Dendritic cell treated with granulocyte-macrophage colony-stimulating factor and Interleukin-4, amounts not matched to agents 40 ng/mL and 50 ng/mL, for 4 days (primary cell): ENCODE data around the gene MSL1.

Experiments
- H3K27ac Mint-ChIP-seq: one replicate; pipeline ENCODE4 v1.8.0; 2022; ENCODE audit warnings: mild to moderate bottlenecking, mixed read lengths
- H3K27me3 Mint-ChIP-seq: one replicate; pipeline ENCODE4 v1.8.0; 2022; ENCODE audit warnings: mild to moderate bottlenecking, mixed read lengths
- H3K36me3 Mint-ChIP-seq: one replicate; pipeline ENCODE4 v1.8.0; 2022; ENCODE audit warnings: low read depth, mixed read lengths
- H3K4me1 Mint-ChIP-seq: one replicate; pipeline ENCODE4 v1.8.0; 2022; ENCODE audit warnings: low read depth, mixed read lengths
- H3K4me3 Mint-ChIP-seq: one replicate; pipeline ENCODE4 v1.8.0; 2022; ENCODE audit warnings: mild to moderate bottlenecking, moderate library complexity, mixed read lengths
- H3K9me3 Mint-ChIP-seq: one replicate; pipeline ENCODE4 v1.8.0; 2022; ENCODE audit warnings: mixed read lengths
- intact Hi-C: fragments of 100-400 bp; cut with micrococcal nuclease; formaldehyde crosslinking; loops from one replicate; pipeline ENCODE4 v1.15.0; 2022

The MSL1 gene

GRCh38 chr17:40106760-40107521 is 14.8 kb upstream of the MSL1 start:
- Mint-ChIP-seq H3K4me3 (peak overlapping the region; percentile 58), H3K9me3 (no peaks in the 10 kb centered on the region), H3K27me3 (peaks cover 55% of the 10 kb centered on the region), H3K27ac (peak overlapping the region; percentile 97), H3K36me3 (no peaks in the 10 kb centered on the region), H3K4me1 (peaks cover 89% of the 10 kb centered on the region)
- intact Hi-C loops, result no loop called here

- Mint-ChIP-seq H3K4me3 (peak overlapping the region; percentile 58), H3K27me3 (peaks cover 51% of the 10 kb centered on the region), H3K27ac (peak overlapping the region; percentile 97), H3K36me3 (no peaks in the 10 kb centered on the region), H3K4me1 (peaks cover 93% of the 10 kb centered on the region), H3K9me3 (no peaks in the 10 kb centered on the region)
- intact Hi-C loops, result loop anchor here (1.0 kb wide), 1 partner anchor 7 kb away; the partner anchor contains the start of gene NR1D1
Measured at GRCh38 chr17:40107522-40108174, 14.1 kb upstream of the MSL1 start.

GRCh38 chr17:40108970-40109824 is 12.6 kb upstream of the MSL1 start:
- intact Hi-C loops, result loop anchor here (1.0 kb wide), 1 partner anchor 9 kb away; the partner anchor contains the start of gene NR1D1
- Mint-ChIP-seq H3K27ac (peak overlapping the region; percentile 97), H3K4me3 (no peak overlapping the region)

GRCh38 chr17:40110026-40110845 is 11.5 kb upstream of the MSL1 start:
- Mint-ChIP-seq H3K4me3 (no peak overlapping the region), H3K27me3 (peaks cover 27% of the 10 kb centered on the region), H3K4me1 (peaks cover 81% of the 10 kb centered on the region), H3K27ac (peak overlapping the region; percentile 97), H3K36me3 (no peaks in the 10 kb centered on the region), H3K9me3 (no peaks in the 10 kb centered on the region)
- intact Hi-C loops, result loop anchor here (2.0 kb wide), 1 partner anchor 13 kb away; no protein-coding TSS in a partner anchor

More at GRCh38 chr17:40108970-40109824, 12.6 kb upstream of the MSL1 start:
- H3K9me3 Mint-ChIP-seq, result no peaks in the 10 kb centered on the region
- H3K4me1 Mint-ChIP-seq, result peaks cover 92% of the 10 kb centered on the region
- H3K27me3 Mint-ChIP-seq, result peaks cover 36% of the 10 kb centered on the region
- H3K36me3 Mint-ChIP-seq, result no peaks in the 10 kb centered on the region

GRCh38 chr17:40111221-40112128 is 10.3 kb upstream of the MSL1 start:
- H3K27ac Mint-ChIP-seq, result peak overlapping the region; percentile 97
- peaks cover 69% of the 10 kb centered on the region for H3K4me1 Mint-ChIP-seq
- intact Hi-C loops, result loop anchor here (1.0 to 2.0 kb wide), 3 partner anchors 15 to 98 kb away; partner anchors contain the start of gene THRA

DNA sequence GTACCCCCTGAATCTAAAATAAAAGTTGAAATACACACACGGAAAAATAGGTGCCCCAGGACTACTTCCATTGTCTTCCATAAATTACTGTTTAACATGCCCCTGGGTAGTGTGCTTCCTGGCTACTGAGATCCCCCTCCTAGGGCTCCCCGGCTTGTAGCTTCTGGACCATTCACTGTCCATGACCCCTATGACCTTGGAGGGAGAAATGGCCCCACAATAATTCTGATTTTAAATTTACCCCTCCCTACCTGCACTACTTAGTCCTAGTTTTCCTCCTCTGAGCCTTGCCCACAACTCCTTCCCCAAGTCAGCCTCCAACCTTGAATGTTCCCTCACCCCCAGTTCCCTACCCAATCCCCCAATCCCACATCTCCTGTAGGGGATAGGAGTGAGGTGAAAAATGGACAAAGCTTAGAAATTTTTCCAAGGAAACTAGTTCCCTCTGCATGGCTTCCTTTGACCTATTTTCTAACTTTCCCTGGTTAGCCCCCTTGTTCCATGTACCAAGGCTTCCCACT is 9.5 kb upstream of the MSL1 start:
- intact Hi-C loops, result no loop called here
- Mint-ChIP-seq H3K36me3 (no peaks in the 10 kb centered on the region), H3K4me3 (no peak overlapping the region), H3K27me3 (peaks cover 11% of the 10 kb centered on the region), H3K9me3 (no peaks in the 10 kb centered on the region), H3K4me1 (peaks cover 61% of the 10 kb centered on the region), H3K27ac (peak overlapping the region; percentile 97)

More at GRCh38 chr17:40111221-40112128, 10.3 kb upstream of the MSL1 start:
- no peaks in the 10 kb centered on the region for H3K36me3 Mint-ChIP-seq
- no peaks in the 10 kb centered on the region for H3K9me3 Mint-ChIP-seq
- peaks cover 17% of the 10 kb centered on the region for H3K27me3 Mint-ChIP-seq
- peak overlapping the region; percentile 43 for H3K4me3 Mint-ChIP-seq

DNA sequence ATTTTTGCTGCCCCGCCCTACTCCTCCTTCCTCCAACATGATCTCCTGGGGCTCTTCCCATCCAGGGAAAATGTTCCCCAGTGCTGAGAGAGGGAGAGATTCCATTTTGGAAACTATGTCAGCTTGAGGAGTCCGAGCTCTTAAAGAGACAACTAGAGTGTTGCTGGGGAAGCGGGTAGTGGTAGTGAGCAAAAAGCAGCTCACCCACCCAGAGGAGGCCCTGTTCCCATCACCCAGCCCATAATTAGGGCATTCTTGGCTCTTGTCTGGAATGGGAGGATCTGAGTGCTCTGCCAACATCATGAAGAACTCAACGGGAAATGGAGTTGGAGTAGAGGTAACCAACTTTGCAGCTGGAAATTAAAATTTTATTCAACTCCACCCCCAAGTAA is 9.1 kb upstream of the MSL1 start:
- no peaks in the 10 kb centered on the region for H3K9me3 Mint-ChIP-seq
- H3K4me3 Mint-ChIP-seq, result no peak overlapping the region
- H3K36me3 Mint-ChIP-seq, result no peaks in the 10 kb centered on the region
- H3K27ac Mint-ChIP-seq, result peak overlapping the region; percentile 97
- H3K27me3 Mint-ChIP-seq, result peaks cover 7% of the 10 kb centered on the region
- intact Hi-C loops, result loop anchor here (1.0 kb wide), 1 partner anchor 56 kb away; no protein-coding TSS in a partner anchor
- H3K4me1 Mint-ChIP-seq, result peaks cover 57% of the 10 kb centered on the region

GRCh38 chr17:40113110-40113906 is 8.5 kb upstream of the MSL1 start:
- no peaks in the 10 kb centered on the region for H3K9me3 Mint-ChIP-seq
- H3K4me1 Mint-ChIP-seq, result peaks cover 57% of the 10 kb centered on the region
- H3K36me3 Mint-ChIP-seq, result no peaks in the 10 kb centered on the region
- intact Hi-C loops, result loop anchor here (1.0 kb wide), 1 partner anchor 55 kb away; no protein-coding TSS in a partner anchor
- H3K27ac Mint-ChIP-seq, result peak overlapping the region; percentile 97
- H3K27me3 Mint-ChIP-seq, result peaks cover 6% of the 10 kb centered on the region
- H3K4me3 Mint-ChIP-seq, result peak overlapping the region; percentile 75

- intact Hi-C loops, result loop anchor here (1.0 kb wide), 1 partner anchor 54 kb away; no protein-coding TSS in a partner anchor
- Mint-ChIP-seq H3K36me3 (no peaks in the 10 kb centered on the region), H3K9me3 (no peaks in the 10 kb centered on the region), H3K4me1 (peaks cover 59% of the 10 kb centered on the region), H3K4me3 (no peak overlapping the region), H3K27me3 (peaks cover 6% of the 10 kb centered on the region), H3K27ac (peak overlapping the region; percentile 97)
Measured at GRCh38 chr17:40113907-40114245, 7.9 kb upstream of the MSL1 start.

- peaks cover 57% of the 10 kb centered on the region for H3K4me1 Mint-ChIP-seq
- no peak overlapping the region for H3K27ac Mint-ChIP-seq
- no peaks in the 10 kb centered on the region for H3K36me3 Mint-ChIP-seq
- no peak overlapping the region for H3K4me3 Mint-ChIP-seq
- intact Hi-C loops, result no loop called here
- no peaks in the 10 kb centered on the region for H3K9me3 Mint-ChIP-seq
- H3K27me3 Mint-ChIP-seq, result peaks cover 6% of the 10 kb centered on the region
Measured at GRCh38 chr17:40115101-40115436, 6.7 kb upstream of the MSL1 start.

- H3K4me3 Mint-ChIP-seq, result peak overlapping the region; percentile 99
- intact Hi-C loops, result no loop called here
- H3K27ac Mint-ChIP-seq, result peak overlapping the region; percentile 92
Measured at GRCh38 chr17:40122136-40122998, 596 bp downstream of the MSL1 start.

More at GRCh38 chr17:40122136-40122998, 596 bp downstream of the MSL1 start:
- H3K4me1 Mint-ChIP-seq, result peaks cover 50% of the 10 kb centered on the region
- H3K27me3 Mint-ChIP-seq, result no peaks in the 10 kb centered on the region
- peaks cover 30% of the 10 kb centered on the region for H3K36me3 Mint-ChIP-seq
- no peaks in the 10 kb centered on the region for H3K9me3 Mint-ChIP-seq
